ENCODE results near the gene SLC22A13.
"Not testable (repeated sequence)": the region's sequence is repeated elsewhere in the genome, so short reads cannot be mapped to it uniquely, and the experiment has no call there.

Gene SLC22A13, protein sequence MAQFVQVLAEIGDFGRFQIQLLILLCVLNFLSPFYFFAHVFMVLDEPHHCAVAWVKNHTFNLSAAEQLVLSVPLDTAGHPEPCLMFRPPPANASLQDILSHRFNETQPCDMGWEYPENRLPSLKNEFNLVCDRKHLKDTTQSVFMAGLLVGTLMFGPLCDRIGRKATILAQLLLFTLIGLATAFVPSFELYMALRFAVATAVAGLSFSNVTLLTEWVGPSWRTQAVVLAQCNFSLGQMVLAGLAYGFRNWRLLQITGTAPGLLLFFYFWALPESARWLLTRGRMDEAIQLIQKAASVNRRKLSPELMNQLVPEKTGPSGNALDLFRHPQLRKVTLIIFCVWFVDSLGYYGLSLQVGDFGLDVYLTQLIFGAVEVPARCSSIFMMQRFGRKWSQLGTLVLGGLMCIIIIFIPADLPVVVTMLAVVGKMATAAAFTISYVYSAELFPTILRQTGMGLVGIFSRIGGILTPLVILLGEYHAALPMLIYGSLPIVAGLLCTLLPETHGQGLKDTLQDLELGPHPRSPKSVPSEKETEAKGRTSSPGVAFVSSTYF

DNA sequence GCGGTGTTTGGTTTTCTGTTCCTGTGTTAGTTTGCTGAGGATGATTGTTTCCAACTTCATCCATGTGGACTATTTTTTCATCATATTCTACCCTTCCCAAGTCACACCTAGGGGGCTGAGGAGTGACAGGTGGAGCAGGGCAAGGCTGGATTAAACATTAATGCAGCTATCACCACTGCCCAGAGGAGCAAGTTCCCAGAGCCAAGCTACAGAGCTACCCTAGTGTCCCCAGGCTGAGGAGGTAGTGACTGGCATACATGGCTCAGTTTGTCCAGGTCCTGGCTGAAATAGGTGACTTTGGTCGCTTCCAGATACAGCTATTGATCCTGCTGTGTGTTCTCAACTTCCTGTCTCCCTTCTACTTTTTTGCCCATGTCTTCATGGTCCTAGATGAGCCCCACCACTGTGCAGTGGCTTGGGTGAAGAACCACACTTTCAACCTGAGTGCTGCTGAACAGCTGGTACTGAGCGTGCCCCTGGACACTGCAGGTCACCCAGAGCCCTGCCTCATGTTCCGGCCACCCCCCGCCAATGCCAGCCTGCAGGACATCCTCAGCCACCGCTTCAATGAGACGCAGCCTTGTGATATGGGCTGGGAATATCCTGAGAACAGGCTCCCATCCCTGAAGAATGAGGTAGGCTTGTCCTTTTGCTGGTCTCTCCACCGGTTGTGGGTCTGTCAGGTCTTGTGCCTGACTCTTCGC is at the start of gene SLC22A13:
SLC22A13 (plus strand) TSS at position 209 of the 704 bp plus-strand sequence; CDS start at position 258, 49 bp downstream.
- no peak for DNase-seq (ENCODE audit: low read depth in 2 of 2)

DNA sequence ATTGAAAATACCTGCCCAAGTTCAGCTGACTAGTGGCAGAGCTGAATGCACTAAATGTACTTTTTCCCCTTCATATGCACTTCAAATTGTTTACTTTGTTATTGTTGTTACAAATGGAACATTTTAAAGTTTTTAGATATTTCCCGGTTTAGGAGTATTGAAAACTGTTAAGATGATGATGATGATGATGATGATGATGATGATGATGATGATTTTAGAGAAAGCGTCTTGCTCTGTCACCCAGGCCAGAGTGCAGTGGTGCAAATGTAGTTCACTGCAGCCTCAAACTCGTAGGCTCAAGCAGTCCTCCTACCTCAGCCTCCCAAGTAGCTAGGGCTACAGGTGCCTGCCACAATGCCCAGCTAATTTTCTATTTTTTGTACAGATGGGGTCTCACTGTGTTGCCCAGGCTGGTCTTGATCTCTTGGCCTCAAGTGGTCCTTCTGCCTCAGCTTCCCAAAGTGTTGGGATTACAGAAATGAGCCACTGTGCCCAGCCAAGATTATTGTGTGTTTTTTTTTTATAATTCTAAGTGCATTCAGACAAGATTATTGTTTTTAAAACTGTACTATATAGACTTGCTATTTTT is 45.9 kb upstream of the SLC22A13 start:
- no peak for DNase-seq (ENCODE audit: low read depth in 2 of 2)

DNA sequence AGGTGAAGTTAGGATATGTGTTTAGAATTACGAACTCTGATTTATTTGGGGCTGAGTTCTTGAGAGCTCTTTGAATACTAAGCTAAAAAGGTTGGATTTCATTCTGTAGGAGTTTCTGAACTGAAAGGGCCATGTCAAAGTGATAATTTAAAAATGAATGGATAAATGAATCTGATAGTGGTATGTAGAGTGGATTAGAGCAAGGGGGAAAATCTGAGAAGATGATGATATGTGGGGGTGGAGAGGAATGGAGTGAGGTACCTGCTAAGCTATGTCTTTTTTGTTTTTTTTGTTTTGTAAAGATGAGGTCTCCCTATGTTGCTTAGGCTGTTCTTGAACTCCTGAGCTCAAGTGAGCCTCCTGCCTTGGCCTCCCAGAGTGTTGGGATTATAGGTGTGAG is 44.6 kb upstream of the SLC22A13 start:
- no peak for DNase-seq (ENCODE audit: low read depth in 2 of 2)

DNA sequence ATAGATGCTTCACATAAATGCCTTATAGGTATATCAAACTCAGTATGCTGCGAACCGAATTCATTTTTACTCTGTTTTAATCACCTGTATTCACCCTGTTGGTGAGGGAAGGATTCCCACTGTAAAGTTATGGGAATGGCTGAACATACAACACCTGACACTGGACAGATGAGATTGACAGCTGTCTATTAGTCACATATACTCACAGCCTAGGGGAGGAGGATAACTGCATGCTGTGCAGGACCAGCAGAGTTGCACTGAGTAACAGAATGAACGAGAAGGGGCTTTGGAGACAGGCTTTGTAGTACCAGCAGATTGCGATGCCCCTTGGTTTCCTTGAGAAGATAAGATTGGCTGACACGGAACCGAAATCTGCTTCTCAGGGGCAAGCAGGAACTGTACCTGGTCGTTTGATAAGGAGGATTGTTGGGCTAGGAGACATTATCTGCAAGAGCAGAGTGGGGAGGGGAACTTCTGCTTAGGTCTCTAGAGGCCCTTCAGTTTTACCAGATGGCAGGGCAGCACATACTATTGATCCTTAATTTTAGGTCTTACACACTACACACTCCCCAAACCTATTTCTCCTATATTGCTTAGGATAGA is 43.5 kb upstream of the SLC22A13 start:
- no peak for DNase-seq (ENCODE audit: low read depth in 2 of 2)

DNA sequence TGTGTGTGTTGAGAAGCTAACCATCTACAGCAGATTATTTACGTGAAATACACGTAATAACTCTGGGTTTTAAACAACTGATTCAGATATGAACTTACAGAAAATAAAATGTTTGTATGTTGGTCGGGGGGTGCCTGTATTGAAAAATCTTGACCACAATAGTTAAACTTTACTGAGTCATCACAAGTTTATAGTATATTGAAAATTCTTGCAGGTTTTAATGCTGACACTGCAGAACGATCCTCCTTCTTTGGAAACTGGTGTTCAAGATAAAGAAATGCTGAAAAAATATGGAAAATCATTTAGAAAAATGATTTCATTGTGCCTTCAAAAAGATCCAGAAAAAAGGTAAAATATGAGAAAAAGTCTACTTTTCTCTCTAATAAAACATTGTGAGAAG is 41.3 kb upstream of the SLC22A13 start:
- no peak for DNase-seq (ENCODE audit: low read depth in 2 of 2)

DNA sequence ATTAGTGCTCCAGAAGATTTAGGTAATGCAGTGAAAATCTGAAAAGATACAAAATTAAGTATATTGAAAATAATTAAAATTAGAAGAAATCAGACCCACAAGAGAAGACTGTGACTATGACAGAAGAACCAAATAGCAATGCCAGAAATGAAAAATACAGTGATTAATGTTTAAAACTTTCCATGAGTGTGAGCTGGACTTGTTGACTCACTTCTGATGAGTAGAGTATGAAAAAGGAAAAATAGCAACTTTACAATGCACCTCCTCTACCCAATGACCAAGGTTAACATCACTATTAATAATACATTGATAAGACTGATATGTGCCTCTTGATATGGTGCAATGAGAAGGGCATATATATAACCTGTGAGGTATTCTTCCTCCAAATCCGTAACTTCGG is 39.3 kb upstream of the SLC22A13 start:
- no peak for DNase-seq (ENCODE audit: low read depth in 2 of 2)

DNA sequence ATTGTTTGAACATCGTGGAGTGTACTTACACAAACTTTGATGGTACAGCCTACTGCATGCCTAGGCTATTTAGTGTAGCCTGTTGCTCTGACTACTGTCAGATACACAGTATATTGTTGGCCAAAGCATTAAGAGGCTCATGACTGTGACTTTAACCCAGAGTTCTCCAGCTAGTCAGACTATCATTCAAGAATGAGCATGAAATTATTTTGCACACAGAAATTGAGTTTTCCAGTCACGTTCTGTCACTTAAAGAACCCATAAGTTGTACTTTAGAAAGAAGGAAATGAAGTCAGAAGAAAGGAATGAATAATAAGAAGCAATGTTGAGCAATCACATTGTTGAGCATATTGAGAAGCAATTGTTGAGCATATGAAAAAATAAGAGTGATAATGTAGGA is 37.6 kb upstream of the SLC22A13 start:
- DNase-seq (ENCODE audit: low read depth in 2 of 2), result no peak

DNA sequence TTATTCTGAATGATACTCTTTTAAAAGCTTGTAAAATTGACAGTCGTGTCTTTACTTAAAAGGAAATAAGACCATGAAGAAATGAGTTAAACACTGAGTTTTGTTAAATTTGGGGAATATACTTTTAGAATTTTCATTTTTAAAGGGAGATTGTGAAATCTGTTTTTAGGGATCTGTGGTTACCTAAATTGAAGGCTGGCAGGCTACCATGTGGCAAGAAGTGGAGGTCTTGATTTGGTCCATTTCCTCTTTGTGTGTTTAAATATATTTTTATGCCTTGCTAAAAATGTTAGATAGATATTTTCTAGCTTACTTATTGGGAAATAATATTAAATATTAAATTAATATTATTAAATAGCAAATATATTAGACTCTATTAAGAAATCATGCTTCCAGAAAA is 36.6 kb upstream of the SLC22A13 start:
- DNase-seq (ENCODE audit: low read depth in 2 of 2), result no peak

DNA sequence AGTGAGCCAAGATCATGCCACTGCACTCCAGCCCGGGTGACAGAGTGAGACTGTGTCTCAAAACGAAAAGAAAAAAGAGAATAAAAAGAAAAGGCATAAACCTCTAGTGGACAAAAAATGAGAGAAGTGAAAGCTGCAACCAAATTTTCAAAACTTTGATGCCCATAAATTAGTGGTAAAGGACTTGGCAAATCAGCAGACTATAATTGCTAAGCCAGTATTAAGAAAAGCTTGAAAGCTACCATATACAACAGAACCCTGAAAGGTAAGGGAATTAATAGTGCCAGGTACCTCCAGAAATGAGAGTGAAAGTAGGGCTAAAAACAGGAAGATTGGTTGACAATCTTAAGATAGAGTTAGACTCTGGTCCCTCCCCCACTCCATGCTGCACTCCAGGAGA is 32.9 kb upstream of the SLC22A13 start:
- DNase-seq (ENCODE audit: low read depth in 2 of 2), result no peak

DNA sequence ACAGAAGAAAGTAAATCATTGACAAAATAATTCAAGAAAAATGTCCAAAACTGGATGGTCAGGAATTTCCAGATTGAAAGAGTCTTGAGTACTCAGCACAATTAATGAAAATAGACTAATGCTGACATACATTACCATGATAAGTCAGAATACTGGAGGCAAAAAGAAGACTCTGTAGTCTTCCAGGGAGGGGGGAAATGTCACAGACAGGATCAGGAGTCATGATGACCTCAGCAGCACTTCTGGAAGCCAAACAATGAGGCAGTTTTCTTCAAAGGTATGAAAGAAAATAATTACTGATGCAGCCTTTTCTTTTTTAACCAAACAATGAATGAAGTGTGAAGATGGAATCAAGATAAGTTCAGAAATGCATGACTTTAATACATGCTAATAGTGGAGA is 30.1 kb upstream of the SLC22A13 start:
- no peak for DNase-seq (ENCODE audit: low read depth in 2 of 2)

DNA sequence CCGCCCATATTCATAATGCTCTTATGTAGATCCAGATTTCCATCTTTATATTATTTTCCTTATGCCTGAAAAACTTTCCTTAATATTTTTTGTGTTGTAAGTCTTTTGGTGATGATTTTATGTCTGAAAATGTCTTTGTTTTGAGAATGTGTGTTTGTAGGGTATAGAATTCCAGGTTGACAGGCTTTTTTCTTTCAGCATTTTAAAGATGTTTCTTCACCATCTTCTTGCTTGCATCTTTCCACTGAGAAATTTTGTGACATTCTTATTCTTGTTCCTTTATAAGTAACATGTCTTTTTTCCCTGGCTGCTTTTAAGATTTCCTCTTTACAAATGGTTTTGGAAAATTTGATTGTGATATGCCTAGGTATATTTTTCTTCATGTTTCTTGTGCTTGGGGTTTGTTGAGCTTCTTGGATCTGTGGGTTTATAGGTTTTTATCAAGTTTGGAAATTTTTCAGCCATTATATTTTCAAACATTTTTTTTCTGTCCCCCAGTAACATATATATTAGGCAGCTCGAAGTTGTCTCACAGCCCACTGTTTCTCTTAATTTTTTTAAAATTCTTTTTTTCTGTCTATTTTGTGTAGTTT is 27.1 kb upstream of the SLC22A13 start:
- no peak for DNase-seq (ENCODE audit: low read depth in 2 of 2)

DNA sequence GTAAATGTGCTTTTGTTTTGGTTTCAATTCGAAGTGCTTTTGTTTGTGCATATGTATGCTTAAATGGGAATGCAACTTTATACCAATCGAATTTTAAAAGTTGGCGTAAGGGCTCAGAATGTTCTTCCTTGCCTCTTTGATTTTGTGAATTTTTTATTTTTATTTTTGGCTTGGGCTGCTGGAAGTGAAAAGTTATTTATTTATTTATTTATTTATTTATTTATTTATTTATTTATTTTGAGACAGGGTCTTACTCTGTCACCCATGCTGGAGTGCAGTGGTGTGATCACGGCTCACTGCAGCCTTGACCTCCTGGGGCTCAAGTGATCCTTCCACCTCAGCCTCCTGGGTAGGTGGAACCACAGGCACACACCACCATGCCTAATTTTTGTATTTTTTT is 22.8 kb upstream of the SLC22A13 start:
- not testable (repeated sequence) for DNase-seq (ENCODE audit: low read depth in 2 of 2)

DNA sequence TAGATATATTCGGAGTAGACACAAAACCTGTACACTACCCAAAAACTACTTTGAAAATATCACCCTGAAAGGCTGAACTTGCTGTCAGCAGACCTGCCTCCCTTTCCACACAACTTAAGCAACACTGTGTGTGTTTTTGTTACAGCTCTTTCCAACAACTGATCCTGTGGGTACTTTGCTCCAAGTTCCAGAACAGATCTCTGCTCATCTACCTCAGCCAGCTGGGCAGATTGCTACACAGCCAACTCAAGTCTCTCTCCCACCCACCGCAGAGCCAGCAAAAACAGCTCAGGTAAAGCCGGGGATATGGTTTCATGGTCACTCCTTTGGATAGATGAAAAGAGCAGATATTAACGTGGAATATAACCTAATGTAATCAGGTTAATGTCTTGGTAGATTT is 19.7 kb upstream of the SLC22A13 start:
- no peak for DNase-seq (ENCODE audit: low read depth in 2 of 2)

DNA sequence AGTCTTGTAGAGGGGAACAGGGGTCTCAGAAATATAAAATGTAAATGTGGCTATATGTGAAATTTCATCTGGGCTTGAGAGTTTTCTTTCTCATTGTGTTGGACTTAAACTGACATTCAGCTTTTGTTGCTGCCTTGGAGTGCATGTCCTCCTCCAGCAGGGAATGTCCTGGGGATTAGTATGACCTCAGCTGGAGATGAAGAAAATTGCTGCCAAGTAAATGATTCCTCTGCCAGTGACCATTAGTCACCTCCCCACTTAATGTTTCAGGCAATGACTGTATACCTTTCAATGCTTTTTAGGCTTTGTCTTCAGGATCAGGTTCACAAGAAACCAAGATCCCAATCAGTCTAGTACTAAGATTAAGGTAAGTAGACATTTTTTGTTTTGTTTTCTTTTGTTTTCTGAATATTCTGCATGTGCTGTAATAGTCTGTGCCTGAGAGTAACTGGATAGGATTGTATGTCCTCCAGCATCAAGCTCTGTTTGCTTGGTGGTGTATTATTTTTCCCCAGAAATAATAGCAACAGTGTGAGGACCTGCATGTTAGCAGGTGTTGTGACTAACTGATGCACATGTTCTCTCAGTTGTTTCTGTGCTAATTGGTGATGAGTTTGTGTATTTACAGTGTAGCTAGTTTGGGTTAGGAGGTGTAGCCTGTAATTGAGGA is 18.1 kb upstream of the SLC22A13 start:
- DNase-seq (ENCODE audit: low read depth in 2 of 2), result no peak

DNA sequence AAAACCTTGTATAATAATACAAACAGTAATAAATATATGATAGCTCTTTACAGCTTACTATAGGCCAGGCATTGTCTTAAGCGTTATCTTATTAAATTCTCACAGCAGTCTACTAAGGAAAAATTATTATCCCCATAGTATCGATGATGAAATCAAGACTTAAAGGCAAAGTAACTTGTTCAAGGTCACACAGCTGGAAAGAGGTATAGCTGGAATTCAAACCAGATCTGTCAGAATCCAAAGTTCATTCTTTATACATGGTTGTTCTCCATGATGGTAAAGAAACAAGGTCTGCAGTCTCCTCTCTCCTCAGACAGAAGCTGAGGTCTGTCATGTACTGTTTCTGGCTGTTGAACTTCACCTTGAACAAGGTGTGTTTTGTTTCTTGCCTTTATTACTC is 15.4 kb upstream of the SLC22A13 start:
- DNase-seq (ENCODE audit: low read depth in 2 of 2), result no peak

DNA sequence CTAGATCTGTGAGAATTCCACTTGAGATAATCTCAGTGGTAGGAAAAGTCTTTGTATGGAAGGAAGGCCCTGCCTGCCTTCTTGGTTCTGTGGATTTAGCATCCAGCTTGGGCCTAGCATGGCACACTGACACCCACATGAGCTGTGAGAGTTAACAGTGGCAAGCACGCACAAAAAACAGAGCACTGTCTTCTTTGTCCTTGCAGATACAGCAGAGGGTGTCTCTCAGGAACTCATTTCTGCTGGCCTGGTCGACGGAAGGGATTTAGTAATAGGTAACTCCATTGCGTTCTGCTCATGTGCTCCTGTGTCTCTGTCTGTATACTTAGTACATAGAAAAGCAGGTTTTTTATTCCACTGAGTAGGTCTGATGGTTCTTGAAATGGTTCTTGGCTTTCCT is 14.4 kb upstream of the SLC22A13 start:
- no peak for DNase-seq (ENCODE audit: low read depth in 2 of 2)

DNA sequence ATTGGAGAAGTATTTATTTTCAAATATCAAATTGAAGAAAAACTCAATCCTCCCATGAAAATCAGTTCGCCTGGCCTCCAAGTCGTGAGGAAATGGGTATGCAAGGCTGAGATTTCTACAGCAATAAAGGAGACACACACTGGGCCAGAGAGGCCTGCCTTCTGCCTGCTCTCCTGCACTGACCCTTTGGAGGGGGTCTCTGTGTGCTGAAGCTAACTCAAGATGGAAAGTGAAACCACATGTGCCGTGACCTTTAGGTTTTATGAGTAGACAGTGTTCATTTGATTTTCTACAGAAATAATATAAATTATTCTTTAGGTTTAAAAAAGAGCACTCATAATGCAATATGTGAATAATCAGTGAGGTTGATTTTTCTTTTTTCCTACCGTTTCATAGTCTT is 11.9 kb upstream of the SLC22A13 start:
- DNase-seq (ENCODE audit: low read depth in 2 of 2), result no peak

DNA sequence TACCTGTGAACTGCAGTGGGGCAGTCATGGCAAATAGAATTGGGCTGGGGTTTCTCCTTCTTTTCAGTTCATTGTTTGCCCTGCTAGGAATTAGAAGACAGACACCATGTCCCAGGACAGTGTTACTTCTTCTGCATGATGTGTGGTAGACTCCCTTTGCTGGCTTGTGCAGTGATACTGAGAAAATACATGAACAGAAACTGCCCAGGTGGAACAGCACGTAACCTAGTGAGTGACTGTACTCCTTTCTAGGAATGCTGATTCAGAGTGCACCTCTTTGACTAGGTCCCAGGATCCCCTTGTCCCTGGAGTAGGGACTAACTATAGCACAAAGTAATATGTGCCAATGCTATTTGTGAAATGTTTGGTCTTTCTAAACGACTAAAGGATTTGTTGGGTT is 10.7 kb upstream of the SLC22A13 start:
- DNase-seq (ENCODE audit: low read depth in 2 of 2), result no peak

DNA sequence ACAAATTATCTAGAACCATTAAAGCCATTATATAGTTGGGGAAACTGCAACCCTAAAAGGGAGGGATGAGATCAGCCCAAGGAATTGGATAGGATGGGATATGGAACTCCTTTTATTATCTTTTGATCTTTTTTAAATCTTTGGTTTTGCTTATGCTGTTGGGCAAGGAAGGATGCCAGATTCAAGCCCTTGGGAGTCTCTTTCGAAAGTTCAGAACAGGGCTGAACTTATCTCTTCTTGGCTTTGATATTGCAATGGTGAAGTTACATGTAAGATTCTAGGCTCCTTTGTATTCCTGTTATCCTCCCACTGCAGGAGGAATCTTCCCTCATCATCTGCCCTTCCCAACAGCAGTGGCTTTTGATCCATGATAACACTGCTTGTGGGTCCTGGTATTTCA is 10.0 kb upstream of the SLC22A13 start:
- no peak for DNase-seq (ENCODE audit: low read depth in 2 of 2)

DNA sequence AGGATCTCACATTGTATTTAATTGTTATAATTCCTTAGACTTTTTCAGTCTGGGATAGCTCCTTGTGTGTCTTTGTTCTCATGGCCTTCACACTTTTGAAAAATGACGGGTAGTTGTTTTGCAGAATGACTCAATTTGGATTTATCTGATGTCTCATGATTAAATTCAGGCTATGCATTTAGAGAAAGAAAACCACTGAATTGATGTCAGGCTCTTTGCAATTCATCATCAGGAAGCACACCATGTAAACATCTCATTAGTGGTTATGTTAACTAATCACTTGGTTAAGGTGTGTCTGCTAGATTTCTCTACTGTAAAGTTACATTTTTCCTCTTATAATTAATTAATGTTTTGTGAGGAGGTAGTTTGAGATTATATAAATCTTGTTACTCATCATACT is 8.0 kb upstream of the SLC22A13 start:
- no peak for DNase-seq (ENCODE audit: low read depth in 2 of 2)

DNA sequence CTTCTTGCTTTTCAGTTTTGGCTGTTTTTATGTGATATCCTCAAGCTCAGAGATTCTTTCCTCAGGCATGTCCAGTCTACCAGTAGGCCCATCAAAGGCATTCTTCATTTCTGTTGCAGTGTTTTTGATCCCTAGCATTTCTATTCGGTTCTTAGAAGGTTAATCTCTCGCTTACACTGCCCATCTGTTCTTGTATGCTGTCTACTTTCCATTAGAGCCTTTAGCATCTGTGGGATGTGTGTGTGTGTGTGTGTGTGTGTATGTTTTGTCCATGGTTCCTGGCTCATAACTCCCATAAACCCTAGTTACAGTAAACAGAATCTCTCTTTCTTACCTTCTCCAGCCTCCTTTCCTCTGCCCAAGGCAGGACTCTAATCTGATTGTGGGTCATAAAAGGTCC is 5.1 kb upstream of the SLC22A13 start:
- no peak for DNase-seq (ENCODE audit: low read depth in 2 of 2)

Measured in stimulated activated CD4-positive, alpha-beta T cell treated with anti-CD3 and anti-CD28 coated beads, Interleukin-4, amount 100 ng/mL, for 48 hours (primary cell).